GM19468 (cell line): ENCODE data around the gene NUDT9.
"Not testable (repeated sequence)": the region's sequence is repeated elsewhere in the genome, so short reads cannot be mapped to it uniquely, and the experiment has no call there.

Experiments used
- ATAC-seq: cut with Tn5 transposase; IDR thresholded peaks from one replicate; pipeline ENCODE4 v1.9.1; 2021; ENCODE audit warnings: mild to moderate bottlenecking, moderate library complexity, moderate number of reproducible peaks; ENCODE audit not compliant: unreplicated experiment; ENCODE audit errors: extremely low read depth

The NUDT9 gene, protein sequence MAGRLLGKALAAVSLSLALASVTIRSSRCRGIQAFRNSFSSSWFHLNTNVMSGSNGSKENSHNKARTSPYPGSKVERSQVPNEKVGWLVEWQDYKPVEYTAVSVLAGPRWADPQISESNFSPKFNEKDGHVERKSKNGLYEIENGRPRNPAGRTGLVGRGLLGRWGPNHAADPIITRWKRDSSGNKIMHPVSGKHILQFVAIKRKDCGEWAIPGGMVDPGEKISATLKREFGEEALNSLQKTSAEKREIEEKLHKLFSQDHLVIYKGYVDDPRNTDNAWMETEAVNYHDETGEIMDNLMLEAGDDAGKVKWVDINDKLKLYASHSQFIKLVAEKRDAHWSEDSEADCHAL

DNA sequence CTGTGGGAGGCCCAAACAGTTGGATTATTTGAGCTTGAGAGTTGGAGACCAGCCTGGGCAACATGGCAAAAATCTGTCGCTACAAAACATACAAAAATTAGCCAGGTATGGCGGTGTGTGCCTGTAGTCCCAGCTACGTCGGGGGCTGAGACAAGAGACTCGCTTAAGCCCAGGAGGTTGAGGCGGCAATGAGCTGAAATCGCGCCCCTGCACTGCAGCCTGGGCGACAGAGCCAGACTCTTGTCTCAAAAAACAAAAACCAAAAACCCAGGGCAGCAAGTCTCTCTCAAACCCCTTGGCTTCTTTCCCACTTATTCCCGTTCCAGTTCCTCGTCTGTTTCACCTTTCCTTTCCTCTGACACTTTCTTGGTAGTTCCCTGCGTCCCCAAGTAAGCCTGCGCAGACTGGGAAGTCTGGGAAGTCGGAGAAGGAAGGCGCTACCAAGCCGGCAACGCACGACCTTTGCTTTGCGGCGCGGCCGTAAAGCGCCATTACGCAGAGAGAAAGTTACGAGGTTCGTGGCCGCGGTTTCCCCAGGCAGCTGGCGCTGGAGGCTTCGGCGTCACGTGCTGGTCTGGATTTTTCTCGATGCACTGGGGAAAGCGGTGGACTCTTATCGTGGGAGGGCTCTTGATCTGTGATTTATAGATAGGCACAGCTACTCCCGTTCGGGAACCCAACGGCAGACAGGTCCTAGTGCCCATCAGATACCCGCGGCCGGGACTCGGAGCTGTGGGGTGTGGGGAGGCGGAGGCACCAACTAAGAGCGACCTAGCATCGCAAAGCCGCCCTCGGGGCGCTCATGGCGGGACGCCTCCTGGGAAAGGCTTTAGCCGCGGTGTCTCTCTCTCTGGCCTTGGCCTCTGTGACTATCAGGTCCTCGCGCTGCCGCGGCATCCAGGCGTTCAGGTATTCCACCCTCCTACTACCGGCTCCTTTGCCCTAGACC, at the start of gene NUDT9:
Gene NUDT9 (plus strand): TSS at position 470 of the 949 bp plus-strand sequence. CDS start 333 bp downstream, at position 803.
- ATAC-seq: peak; percentile 76

DNA sequence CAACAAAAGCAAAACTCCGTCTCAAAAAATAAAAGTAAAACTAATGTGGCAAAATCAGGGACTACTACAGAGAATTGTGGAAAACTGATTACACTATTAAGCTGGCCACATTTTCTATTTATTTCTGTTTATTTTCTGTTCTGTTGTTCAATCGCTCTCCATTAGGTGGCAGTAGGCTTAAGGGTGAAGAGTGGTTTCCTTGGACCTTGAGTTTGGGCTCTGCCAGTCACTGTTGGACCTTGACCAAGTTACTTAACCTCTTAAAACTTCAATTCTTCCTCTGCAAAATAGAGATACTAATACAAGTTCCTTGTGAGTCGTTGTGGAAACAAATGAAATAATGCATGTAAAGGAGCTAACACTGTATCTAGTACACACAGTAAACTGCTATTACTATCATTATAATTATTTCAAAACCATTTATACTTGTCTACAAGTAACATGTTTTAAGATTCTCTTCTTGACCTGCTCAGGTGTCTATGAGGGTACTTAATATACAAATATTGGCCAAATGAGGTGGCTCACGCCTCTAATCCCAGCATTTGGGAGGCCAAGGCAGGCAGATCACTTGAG, 46.6 kb upstream of the NUDT9 start:
- ATAC-seq: no peak

DNA sequence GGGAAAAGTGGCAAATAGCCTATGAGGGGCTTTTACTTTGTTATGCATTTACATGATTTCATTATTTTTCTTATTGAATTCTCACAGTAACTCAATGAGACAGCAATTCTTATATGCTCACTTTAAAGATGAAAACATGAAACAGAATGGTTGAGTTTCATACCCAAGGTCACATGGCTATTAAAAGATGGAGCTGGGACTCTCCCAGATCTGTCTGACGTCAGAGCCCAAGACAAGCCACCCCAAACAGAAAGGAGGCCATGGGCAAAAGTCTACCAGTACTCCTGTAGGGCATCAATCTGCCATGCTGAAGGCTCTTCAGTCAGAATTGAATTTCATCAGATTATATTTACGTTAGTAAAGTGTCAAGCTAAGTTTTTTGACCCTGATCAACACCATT, 44.6 kb upstream of the NUDT9 start:
- ATAC-seq: no peak

DNA sequence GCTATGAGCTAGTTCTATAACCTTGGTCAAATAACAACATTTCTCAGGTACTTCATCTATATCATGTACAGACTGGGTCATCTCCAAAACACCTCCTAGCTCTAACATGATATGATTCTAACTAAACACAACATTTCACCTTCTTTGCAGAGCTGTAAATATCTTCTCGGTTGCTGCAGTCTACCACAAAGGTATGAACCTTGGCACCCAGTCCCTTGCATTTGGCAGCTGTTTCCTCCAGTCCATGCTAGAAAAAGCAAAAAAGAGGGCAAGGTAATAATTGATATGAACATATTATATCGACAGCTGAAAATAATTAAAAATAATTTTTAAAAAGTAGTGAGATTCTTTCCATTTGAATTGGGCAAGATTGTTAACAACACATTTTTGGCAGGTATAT, 40.3 kb upstream of the NUDT9 start:
- ATAC-seq: no peak

DNA sequence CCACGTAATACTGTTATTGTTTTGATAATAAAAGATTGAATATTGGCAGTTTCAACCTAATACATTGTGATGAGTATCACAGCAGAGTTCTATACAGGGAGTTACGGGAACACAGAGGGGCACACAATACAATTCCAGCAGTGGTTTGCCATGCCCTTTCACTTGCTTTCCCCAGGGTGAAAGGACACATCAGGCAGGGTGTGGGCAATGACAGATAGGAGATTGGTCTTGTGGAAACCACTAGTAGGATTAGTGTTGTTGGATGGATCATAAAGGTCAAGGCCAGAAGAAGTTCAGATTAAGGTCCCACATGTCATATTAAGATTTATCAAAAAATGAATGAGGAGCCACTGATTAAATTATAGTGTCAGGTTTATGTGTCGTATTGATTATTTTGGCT, 39.4 kb upstream of the NUDT9 start:
- no peak for ATAC-seq

DNA sequence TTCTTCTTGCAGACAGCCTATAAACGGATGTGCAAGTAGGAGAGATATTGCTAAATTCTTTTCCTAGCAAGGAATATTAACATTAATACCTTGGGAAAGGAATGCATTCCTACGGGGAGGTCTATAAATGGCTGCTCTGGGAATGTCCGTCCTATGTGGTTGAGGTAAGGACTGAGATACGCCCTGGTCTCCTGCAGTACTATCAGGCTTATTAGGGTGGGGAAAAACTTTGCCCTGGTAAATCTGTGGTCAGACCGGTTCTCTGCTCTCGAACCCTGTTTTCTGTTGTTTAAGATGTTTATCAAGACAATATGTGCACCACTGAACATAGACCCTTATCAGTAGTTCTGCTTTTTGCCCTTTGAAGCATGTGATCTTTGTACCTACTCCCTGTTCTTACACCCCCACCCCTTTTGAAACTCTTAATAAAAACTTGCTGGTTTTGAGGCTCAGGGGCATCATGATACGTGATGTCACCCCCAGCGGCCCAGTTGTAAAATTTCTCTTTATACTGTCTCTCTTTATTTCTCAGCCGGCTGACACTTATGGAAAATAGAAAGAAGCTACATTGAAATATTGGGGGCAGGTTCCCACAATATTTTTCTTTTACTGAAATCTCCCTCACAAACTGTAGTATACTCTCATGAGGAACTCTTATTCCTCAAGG, 37.8 kb upstream of the NUDT9 start:
- not testable (repeated sequence) for ATAC-seq

DNA sequence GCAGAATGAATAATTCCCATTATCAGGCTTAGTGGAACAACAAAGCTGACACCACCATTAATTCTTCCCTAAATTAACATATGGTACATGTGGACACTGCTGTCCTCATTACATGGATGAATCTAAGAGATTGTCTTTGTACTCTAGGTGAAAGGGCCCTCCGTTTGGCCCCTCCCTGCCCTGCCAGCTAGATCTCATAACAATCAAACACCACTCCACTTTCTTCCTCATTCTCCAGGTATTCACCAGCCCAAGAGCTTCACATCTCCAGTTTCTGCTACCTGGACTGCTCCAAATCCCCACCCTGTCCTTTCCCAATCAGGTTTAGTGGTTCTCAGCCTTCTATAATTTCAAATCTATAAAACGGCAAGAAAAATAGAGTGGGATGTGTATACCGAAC, 35.1 kb upstream of the NUDT9 start:
- ATAC-seq: no peak

DNA sequence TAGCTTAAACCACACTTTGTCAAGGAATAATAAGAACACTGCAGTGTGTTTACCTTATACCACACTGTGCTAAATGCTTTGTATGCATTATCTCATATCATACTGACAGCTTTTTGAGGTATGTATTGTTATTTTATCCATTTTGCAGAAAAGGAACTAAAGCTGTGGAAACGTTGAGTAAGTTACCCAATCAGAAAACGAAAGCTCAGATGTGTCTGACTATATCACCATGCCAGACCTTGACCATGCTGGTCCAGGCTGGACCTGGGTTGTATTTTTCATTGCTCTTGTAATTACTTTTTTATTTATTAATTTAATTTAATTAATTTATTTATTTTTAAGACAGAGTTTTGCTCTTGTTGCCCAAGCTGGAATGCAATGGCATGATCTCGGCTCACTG, 33.5 kb upstream of the NUDT9 start:
- ATAC-seq: no peak

DNA sequence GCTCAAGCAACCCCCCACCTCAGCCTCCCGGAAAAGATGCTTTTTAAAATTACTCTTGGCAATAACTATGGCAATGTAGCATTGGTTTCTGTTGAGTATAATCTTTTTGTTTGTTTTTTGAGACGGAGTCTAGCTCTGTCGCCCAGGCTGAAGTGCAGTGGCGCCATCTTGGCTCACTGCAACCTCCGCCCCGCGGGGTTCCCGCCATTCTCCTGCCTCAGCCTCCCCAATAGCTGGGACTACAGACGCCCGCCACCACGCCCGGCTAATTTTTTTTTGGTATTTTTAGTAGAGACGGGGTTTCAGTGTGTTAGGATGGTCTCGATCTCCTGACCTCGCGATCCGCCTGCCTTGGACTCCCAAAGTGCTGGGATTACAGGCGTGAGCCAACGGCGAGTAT, 32.3 kb upstream of the NUDT9 start:
- ATAC-seq: not testable (repeated sequence)

DNA sequence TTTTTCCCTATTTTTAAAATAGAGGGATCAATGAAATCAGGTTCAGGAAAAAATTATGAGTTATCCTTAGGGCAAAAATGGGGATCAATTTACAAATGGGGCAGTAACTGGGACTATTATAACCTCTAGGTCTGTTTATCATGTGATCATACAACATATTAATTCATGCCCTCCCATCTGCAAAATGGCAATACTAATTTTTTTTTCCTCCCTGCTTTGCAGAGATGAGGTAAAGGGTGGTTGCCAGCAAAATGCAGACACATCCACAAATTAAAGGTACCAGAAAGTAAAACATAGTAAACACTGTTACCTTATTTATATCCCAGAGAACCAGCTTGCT, 31.9 kb upstream of the NUDT9 start:
- no peak for ATAC-seq

DNA sequence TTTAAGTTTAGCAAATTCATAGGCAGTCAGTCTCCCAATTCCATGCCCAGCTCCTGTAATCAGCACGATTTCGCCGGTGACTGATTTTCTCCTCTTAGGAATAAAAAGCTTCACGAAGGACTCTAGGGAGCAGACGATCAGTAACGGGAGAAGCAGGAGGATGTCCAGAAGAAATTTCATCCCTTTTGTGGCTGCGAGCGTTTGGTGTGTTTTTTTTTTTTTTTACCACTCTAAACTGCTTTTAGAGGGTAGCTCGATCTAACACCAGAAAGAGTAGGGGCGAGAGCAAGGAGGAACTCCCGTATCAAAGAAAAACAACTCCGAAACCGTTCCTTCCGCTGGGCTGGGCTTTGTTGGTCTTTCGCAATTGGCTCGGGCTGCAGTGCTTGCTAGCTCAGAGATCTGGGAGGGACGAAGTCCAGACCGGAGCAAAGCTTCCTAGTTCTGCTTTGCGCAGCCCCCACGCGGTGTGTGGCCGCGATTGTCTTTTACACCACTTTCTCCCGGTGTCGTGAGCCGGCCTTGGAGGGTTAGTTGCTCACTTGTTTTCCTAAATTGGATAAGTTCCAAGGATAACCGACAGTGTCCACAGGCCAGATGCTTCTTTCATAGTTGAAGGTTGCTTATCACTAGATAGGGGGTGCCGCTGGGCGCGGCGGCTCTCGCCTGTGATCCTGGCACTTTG, 31.3 kb upstream of the NUDT9 start, which contains the start of gene HSD17B11:
Gene HSD17B11 (minus strand): TSS at position 298 of the 685 bp plus-strand sequence. CDS start 118 bp downstream, at position 180.
- peak; percentile 100 for ATAC-seq

DNA sequence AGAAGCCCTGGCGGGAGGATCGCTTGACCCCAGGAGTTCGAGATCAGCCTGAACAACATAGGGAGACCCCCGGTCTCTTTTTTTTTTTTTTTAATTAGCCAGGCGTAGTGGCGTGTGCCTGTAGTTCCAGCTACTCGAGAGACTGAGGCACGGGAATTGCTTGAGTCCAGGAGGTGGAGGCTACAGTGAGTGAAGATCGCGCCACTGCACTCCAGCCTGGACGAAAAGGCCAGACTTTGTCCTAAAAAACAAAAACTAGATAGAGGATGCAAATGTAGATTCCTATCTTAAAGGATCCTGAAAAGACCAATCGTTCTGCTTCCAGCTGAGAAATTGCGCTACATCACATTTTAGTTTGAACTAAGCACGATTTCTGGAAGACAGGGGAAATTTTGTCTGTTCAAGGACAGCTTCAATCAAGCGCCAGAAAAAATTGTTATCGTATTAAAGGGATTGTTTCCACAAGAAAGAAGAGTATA, 30.8 kb upstream of the NUDT9 start:
- ATAC-seq: no peak

DNA sequence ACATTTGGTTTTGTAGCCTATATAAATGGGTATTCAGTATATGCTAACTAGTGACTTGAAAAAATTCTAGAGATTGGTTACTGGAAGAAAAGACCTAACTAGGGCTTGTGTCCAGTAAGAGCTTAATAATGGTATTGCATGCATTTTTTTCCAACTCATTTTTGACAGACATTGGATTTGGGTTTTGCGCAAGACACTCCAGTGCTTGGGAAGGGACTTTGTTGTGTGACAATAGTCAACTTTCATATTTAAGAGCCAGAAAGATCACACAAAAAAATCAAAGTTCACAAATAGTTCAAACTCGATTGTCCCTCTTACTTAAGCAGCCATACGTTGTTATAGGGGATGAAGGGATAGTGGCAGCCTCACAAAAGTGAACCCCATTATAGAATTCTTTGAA, 30.2 kb upstream of the NUDT9 start:
- ATAC-seq: no peak

DNA sequence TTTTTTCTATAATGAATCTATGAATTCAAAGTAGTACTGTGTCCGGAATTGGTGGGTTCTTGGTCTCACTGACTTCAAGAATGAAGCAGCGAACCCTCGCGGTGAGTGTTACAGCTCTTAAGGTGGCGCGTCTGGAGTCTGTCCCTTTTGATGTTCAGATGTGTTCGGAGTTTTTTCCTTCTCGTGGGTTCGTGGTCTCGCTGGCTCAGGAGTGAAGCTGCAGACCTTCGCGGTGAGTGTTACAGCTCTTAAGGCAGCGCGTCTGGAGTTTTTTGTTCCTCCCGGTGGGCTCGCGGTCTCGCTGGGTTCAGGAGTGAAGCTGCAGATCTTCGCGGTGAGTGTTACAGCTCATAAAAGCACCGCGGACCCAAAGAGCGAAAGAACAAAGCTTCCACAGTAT, 27.3 kb upstream of the NUDT9 start:
- ATAC-seq: not testable (repeated sequence)

DNA sequence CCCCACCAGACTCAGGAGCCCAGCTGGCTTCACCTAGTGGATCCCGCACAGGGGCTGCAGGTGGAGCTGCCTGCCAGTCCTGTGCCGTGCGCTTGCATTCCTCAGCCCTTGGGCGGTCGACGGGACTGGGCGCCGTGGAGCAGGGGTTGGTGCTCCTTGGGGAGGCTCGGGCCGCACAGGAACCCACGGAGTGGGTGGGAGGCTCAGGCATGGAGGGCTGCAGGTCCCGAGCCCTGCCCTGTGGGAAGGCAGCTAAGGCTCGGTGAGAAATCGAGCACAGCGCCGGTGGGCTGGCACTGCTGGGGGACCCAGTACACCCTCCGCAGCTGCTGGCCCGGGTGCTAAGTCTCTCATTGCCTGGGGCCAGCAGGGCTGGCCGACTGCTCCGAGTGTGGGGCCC, 26.5 kb upstream of the NUDT9 start:
- ATAC-seq: not testable (repeated sequence)

DNA sequence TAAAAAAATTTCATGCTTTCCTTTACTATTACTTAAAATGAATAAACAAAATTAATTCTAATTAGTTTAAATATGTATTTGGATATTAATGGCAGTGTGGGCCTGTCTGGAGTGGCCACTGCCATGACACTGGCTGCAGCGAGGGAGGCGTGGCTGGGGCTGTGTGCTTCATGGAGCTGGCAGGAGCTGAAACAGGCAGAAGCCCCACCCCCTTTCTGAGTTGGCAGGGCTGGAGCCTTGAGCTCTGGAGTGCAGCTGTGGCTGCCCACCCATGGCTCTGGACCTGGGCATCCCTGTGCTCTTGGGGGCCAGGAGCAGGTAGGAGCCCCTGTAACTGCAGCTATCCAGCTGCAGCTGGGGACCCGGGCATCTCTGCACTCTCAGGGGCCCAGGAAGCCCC, 23.2 kb upstream of the NUDT9 start:
- no peak for ATAC-seq

DNA sequence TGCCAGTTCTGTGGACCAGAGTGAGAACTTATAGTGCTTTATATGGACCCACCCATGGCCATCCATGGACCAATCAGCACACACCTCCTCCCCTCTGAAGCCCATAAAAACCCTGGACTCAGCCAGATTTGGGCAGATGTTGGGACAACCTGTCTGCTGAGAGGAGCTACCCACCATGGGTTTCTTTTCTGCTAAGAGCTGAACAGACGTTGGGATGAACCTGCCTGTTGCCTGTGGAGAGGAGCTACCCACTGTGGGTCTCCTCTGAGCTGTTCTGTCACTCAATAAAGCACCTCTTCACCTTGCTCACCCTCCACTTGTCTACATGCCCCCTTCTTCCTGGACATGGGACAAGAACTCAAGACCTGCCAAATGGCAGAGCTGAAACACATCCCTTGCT, 22.4 kb upstream of the NUDT9 start:
- ATAC-seq: no peak

DNA sequence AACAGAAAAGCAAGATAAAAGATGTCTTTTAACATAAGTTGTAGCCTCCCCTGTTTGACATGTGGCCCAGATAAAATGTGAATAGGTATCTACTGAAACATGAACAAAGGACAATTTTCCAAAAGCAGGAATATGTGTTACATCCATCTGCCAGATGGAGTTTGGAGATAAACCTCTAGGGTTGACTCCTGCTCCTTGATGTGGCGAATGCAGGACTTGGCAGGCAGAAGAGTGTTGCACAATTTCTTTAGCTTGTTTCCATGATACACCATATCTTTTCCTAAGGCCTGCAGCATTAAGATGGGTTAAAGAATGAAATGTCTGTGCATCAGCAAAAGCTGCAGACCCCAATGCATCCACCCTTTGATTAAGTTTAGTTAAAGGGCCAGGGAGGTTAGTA, 18.6 kb upstream of the NUDT9 start:
- not testable (repeated sequence) for ATAC-seq

DNA sequence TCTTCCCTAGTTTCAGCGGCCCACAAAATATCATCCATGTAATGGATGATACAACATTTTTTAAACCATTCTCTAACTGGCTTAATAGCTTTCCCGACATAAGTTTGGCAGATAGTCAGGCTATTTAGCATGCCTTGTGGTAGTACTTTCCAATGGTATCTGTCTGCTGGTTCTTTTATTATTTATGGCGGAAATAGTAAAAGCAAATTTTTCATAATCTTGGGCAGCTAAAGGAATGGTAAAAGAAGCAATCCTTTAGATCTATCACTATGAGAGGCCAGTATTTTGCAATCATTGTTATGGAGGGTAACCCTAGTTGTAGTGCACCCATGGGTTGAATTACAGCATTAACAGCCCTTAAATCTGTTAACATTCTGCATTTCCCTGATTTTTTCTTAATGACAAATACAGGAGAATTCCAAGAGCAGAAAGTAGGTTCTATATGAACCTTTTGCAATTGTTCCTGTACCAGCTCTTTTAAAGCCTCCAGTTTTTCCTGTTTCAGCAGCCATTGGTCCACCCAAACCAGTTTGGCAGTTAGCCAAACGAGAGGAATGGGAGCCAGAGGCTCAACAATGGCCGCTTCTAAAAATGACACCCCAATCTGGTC, 17.1 kb upstream of the NUDT9 start:
- no peak for ATAC-seq
